DMS53 (cell line): ENCODE measurements around the gene ELMOD1.

ENCODE experiments used
- DNase-seq: peaks from one replicate; lab custom pipeline; 2025; lab: John Stamatoyannopoulos, UW

Gene ELMOD1

DNA sequence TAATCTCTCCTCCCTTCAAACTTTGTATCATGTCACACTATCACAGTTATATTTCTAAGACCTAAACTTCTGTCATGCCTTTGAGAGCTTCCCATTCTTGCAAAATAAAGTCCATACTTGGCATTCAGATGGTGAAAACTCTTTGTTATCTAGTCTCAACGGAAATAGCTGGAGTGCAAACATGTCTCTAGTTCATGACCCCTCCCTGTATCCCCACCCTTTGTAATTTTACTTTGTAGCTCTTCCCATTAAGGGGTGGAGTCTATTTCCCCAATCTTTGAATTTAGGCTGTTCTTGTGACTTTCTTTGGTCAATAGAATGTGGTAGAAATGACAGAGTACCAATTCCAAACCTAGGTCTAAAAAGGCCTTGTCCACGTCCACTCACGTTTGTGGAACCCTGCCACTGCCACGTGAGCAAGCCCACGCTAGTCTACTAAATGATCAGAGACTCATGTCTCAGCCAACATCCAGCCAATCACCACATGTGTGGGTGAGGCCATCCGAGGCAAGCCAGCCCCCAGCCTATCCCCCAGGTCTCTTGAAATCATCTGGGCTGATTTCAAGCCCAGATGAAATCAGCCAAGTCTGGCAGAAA is 97.5 kb downstream of the ELMOD1 start:
- no peak for DNase-seq

- peak; percentile 94 for DNase-seq
Observed at GRCh38 chr11:107689317-107690202, 98.6 kb downstream of the ELMOD1 start.

- DNase-seq, result no peak
Observed at GRCh38 chr11:107691000-107691750, 100.2 kb downstream of the ELMOD1 start.

GRCh38 chr11:107695446-107695845 is 104.5 kb downstream of the ELMOD1 start:
- no peak for DNase-seq

DNA sequence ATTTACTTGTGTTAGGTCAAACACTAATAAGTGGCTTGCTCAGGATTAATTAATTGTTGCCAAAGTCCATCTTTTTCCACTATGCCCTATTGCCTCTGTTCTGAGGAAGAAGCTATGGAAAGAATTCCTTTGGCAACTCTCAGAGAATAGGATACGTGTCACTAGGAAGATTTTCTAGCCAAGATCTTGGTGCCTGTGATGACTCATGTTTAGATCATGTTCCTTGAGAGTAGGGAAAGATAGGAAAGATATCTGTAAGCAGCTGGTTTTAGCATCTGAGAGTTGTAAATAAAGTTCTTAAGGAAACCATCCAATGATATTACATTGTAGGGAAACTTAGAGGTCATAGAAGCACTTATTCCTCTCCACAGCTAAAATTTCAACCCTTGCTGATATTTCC is 105.2 kb downstream of the ELMOD1 start:
- no peak for DNase-seq

- DNase-seq, result no peak
Observed at GRCh38 chr11:107697291-107697690, 106.3 kb downstream of the ELMOD1 start.

- DNase-seq, result no peak
Observed at GRCh38 chr11:107699371-107700285, 108.7 kb downstream of the ELMOD1 start.

- no peak for DNase-seq
Observed at GRCh38 chr11:107702109-107702660, 111.2 kb downstream of the ELMOD1 start.

DNA sequence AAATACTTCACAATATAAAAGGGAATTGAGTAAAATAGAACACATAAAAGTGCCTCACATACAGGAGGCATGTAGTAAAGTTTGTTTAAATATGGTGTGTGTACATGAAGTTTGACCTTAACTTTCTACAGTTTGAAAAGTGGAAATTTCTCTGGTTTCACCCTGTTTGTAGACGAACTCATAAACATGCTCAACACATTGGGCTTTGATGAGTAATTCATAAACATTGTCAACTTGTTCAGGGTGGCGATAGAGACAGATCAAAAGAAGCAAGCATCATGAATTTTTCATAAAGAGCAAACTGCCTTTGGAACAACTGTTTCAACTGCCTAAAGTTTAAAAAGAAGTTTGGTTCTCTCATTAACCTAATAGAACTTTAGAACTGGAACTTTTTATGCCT is 111.8 kb downstream of the ELMOD1 start:
- no peak for DNase-seq

- no peak for DNase-seq
Observed at GRCh38 chr11:107704451-107704850, 113.5 kb downstream of the ELMOD1 start.

- peak; percentile 52 for DNase-seq
Observed at GRCh38 chr11:107705027-107705426, 114.1 kb downstream of the ELMOD1 start.

- DNase-seq, result no peak
Observed at GRCh38 chr11:107706531-107706930, 115.6 kb downstream of the ELMOD1 start.

DNA sequence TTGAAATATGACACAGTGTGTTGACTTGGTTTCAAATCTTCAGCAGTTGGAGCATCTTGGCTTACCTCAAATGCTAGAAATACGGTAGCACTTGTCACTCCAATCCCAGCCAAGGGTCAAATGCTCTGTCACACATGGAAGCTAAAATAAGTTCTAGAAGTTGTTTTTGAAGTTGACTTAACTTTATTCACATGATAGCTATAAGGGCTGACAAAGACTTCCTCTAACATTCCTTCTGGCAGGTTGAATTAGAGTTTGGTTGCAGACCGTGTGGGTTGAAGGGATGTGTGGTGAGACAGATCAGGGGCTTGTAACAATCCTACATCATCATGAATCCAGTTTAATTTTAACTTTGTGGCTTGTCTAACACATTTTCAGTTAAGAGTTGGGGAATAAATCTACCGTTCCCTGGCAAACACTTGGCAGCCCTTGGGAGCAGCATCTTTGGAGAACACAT is 116.3 kb downstream of the ELMOD1 start:
- DNase-seq, result no peak

DNA sequence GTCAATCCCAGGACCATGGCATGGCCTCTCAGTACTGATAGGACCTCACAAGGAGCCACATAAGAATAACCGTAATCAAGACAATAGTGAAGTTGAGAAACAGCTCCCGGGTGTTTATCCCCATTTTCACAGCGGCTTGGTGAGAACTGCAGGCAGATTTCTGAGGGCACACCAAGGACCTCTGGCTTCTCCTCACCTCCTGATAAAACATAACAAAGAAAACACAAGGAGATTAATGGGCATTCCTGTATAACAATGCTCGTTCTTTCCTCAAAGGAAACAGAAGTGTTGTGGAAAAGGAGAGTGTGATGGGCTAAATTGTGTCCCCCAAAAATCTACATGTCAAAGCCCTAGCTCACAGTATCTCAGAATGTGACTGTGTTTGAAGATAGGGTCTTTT is 116.9 kb downstream of the ELMOD1 start:
- DNase-seq, result no peak

GRCh38 chr11:107708792-107709191 is 117.8 kb downstream of the ELMOD1 start:
- peak; percentile 15 for DNase-seq

DNA sequence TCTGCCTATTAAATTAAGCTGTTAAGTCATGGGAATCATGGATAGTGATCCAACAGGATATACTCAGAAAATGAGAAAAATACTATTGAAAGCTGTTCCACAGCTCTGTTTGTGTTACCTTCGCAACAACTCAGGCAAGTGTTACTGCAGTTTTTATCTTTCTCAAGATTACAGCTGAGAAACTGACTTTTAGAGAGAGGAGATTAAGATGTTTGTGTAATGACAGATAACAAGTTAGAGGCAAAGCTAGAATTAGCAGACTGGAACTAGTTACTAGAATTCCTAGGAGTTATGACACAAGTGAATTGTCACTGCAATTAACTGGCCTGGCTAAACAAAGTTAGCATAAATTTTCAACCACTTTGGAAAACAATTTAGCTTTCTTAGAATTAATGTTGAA is 119.4 kb downstream of the ELMOD1 start:
- no peak for DNase-seq

GRCh38 chr11:107711861-107712755 is 121.2 kb downstream of the ELMOD1 start, which contains the start of gene SLN:
Gene SLN (minus strand): TSS chr11:107712056.
- DNase-seq, result no peak

- no peak for DNase-seq
Observed at GRCh38 chr11:107713009-107713408, 122.1 kb downstream of the ELMOD1 start.
